Hindlimb muscle (tissue), 1 donor: ENCODE data around the gene DEFB123. TPM values are rescaled to one million over a fixed set of nuclear protein-coding genes. Genes with fewer than 3 reads are reported as not detected.
A peak's percentile ranks its signal among the peaks of the same experiment; 100 is the strongest.
"Not testable (repeated sequence)": the region's sequence is repeated elsewhere in the genome, so short reads cannot be mapped to it uniquely, and the experiment has no call there.

ENCODE experiments used
- DNase-seq: peaks from one replicate; pipeline ENCODE4 v3.0.0-alpha.2; 2013
- polyA plus RNA-seq: library from polyadenylated mRNA; unstranded; fragments of 120-200 nt; gene quantifications from one replicate; pipeline ENCODE4 v1.2.1, GENCODE V29; 2013; ENCODE audit not compliant: insufficient read length

The DEFB123 gene
- polyA plus RNA-seq = not detected

GRCh38 chr20:31440012-31440659 lies at the start of gene DEFB123:
Gene DEFB123 (plus strand): TSS chr20:31440632. CDS start chr20:31440699, 67 bp downstream.
- DNase-seq = no peak

GRCh38 chr20:31392836-31393235 lies 47.6 kb upstream of the DEFB123 start:
- DNase-seq = no peak

- DNase-seq = no peak
Observed at GRCh38 chr20:31394900-31395299, 45.5 kb upstream of the DEFB123 start.

- DNase-seq = no peak
Observed at GRCh38 chr20:31403886-31404285, 36.5 kb upstream of the DEFB123 start.

- no peak for DNase-seq
Observed at GRCh38 chr20:31406115-31406514, 34.3 kb upstream of the DEFB123 start, which contains the start of gene DEFB121. Gene DEFB121 (minus strand): TSS chr20:31406215. CDS start chr20:31406152, 63 bp downstream.

- DNase-seq = no peak
Observed at GRCh38 chr20:31410011-31410410, 30.4 kb upstream of the DEFB123 start.

- no peak for DNase-seq
Observed at GRCh38 chr20:31414381-31414780, 26.1 kb upstream of the DEFB123 start.

GRCh38 chr20:31415653-31416052 lies 24.8 kb upstream of the DEFB123 start:
- DNase-seq = no peak

- DNase-seq = no peak
Observed at GRCh38 chr20:31418307-31418706, 22.1 kb upstream of the DEFB123 start.

GRCh38 chr20:31425797-31426196 lies 14.6 kb upstream of the DEFB123 start:
- no peak for DNase-seq

GRCh38 chr20:31426891-31427551 lies 13.4 kb upstream of the DEFB123 start:
- not testable (repeated sequence) for DNase-seq

- DNase-seq = not testable (repeated sequence)
Observed at GRCh38 chr20:31427576-31427975, 12.9 kb upstream of the DEFB123 start.

GRCh38 chr20:31430568-31431115 lies 9.8 kb upstream of the DEFB123 start:
- no peak for DNase-seq

- no peak for DNase-seq
Observed at GRCh38 chr20:31446084-31446819, 5.8 kb downstream of the DEFB123 start.

GRCh38 chr20:31449511-31450414 lies 9.3 kb downstream of the DEFB123 start:
- DNase-seq = no peak

- no peak for DNase-seq
Observed at GRCh38 chr20:31452575-31452974, 12.1 kb downstream of the DEFB123 start.

GRCh38 chr20:31454361-31454760 lies 13.9 kb downstream of the DEFB123 start:
- no peak for DNase-seq

- not testable (repeated sequence) for DNase-seq
Observed at GRCh38 chr20:31470946-31471345, 30.5 kb downstream of the DEFB123 start.

GRCh38 chr20:31472395-31473330 lies 32.2 kb downstream of the DEFB123 start:
- peak; percentile 63 for DNase-seq

GRCh38 chr20:31473331-31474096 lies 33.1 kb downstream of the DEFB123 start:
- DNase-seq = no peak
